C4-2B (cell line): Measurements from ENCODE around the gene ADPGK.

Source experiments
- CTCF ChIP-seq: fragments of 450-650 bp; conservative IDR thresholded peaks from 2 replicates; pipeline ENCODE4 v1.5.1; 2017; ENCODE audit warnings: mild to moderate bottlenecking
- ZFX ChIP-seq: fragments of 450-650 bp; IDR thresholded peaks from 2 replicates; pipeline ENCODE4 v1.6.1; 2017

GRCh38 chr15:72786242-72786641 lies 2.7 kb upstream of the ADPGK start:
- TF ChIP-seq CTCF (no peak), ZFX (no peak)
